IMR-90 (cell line): ENCODE data around the gene KLHL42. TPM values are rescaled to one million over a fixed set of nuclear protein-coding genes. Genes with fewer than 3 reads are reported as not detected.

ENCODE experiments used
- polyA plus RNA-seq, 3 experiments: library from polyadenylated mRNA; depleted of rRNA; stranded (reverse); fragments of >200 nt; gene quantifications; 2 replicates each; pipeline ENCODE4 v1.2.3, GENCODE V29; 2012; ENCODE audit warnings: low replicate concordance in 1 of 3
- total RNA-seq: library from RNA; depleted of rRNA; stranded (reverse); fragments of >200 nt; gene quantifications from 2 replicates; pipeline ENCODE4 v1.2.3, GENCODE V29; 2012
- TF ChIP-seq, protein P1 (sequence below): conservative IDR thresholded peaks from 2 replicates; pipeline ENCODE4 v1.5.1; 2012; ENCODE audit warnings: mild to moderate bottlenecking, low read depth, low read length, improper control_type of control experiment
- TF ChIP-seq, protein P2 (sequence below): fragments of 150-350 bp; IDR thresholded peaks from 2 replicates; pipeline ENCODE4 v1.6.1; 2016; ENCODE audit warnings: low read depth, mild to moderate bottlenecking, low read length, moderate library complexity, borderline replicate concordance

Gene KLHL42
- total and polyA plus RNA-seq, 2 of the 4 experiments (the other 2 are of a cell fraction): 16.7 to 28.3 TPM

DNA sequence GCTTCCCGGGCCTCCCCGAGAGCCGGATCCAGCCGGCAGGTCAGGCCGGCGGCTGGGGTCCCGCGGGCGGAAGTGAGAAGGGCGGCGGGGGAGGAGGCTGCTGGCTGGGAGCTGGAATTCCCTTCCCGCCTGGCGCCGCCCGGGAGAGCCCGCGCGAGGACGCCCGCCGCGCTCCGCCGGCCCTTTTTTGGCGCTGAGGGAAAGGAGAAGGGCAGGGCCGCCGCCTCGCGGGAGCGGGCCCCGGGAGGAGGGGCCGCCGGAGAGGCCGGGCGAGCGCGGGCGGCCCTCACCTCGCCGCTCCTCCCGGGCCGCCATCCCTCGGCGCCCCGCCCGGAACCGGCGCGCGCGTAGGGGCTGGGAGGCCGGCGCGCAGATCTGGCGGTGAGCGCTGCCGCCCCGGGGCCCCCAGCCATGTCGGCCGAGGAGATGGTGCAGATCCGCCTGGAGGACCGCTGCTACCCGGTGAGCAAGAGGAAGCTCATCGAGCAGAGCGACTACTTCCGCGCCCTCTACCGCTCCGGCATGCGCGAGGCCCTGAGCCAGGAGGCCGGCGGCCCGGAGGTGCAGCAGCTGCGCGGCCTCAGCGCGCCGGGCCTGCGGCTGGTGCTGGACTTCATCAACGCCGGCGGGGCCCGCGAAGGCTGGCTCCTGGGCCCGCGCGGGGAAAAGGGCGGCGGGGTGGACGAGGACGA is at the start of gene KLHL42, which contains the start of gene MANSC4 (continued):
- TF ChIP-seq, protein P1, sequence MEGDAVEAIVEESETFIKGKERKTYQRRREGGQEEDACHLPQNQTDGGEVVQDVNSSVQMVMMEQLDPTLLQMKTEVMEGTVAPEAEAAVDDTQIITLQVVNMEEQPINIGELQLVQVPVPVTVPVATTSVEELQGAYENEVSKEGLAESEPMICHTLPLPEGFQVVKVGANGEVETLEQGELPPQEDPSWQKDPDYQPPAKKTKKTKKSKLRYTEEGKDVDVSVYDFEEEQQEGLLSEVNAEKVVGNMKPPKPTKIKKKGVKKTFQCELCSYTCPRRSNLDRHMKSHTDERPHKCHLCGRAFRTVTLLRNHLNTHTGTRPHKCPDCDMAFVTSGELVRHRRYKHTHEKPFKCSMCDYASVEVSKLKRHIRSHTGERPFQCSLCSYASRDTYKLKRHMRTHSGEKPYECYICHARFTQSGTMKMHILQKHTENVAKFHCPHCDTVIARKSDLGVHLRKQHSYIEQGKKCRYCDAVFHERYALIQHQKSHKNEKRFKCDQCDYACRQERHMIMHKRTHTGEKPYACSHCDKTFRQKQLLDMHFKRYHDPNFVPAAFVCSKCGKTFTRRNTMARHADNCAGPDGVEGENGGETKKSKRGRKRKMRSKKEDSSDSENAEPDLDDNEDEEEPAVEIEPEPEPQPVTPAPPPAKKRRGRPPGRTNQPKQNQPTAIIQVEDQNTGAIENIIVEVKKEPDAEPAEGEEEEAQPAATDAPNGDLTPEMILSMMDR: no peak
- TF ChIP-seq, protein P2, sequence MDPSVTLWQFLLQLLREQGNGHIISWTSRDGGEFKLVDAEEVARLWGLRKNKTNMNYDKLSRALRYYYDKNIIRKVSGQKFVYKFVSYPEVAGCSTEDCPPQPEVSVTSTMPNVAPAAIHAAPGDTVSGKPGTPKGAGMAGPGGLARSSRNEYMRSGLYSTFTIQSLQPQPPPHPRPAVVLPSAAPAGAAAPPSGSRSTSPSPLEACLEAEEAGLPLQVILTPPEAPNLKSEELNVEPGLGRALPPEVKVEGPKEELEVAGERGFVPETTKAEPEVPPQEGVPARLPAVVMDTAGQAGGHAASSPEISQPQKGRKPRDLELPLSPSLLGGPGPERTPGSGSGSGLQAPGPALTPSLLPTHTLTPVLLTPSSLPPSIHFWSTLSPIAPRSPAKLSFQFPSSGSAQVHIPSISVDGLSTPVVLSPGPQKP: no peak
